Breast epithelium (tissue), 4 donors: ENCODE measurements around the gene CRYM. TPM values are rescaled to one million over a fixed set of nuclear protein-coding genes. Genes with fewer than 3 reads are reported as not detected.

Experiments used
- DNase-seq, 2 donors: peaks; one replicate each; pipeline ENCODE4 v3.0.0-alpha.2; 2019; ENCODE audit warnings: low spot score in 2 of 2
- H3K27ac ChIP-seq, 2 donors: fragments of 200-600 bp; sonication (generic) in 1 of 2; one replicate each; pipeline ENCODE4 v1.5.1; 2016 to 2019; ENCODE audit warnings: mild to moderate bottlenecking in 1 of 2
- H3K27me3 ChIP-seq, 2 donors: fragments of 200-600 bp; sonication (generic) in 1 of 2; one replicate each; pipeline versions ENCODE4 v1.5.1 to v1.6.0; 2017 to 2019; ENCODE audit warnings: control low read depth in 1 of 2, mild to moderate bottlenecking in 1 of 2
- H3K36me3 ChIP-seq: fragments of 200-600 bp; one replicate; pipeline ENCODE4 v1.5.1; 2019
- H3K4me1 ChIP-seq, 2 donors: fragments of 200-600 bp; sonication (generic); one replicate each; pipeline ENCODE4 v1.5.1; 2016 to 2019; ENCODE audit warnings: control low read depth in 1 of 2
- H3K4me3 ChIP-seq, 3 donors: fragments of 200-600 bp; sonication (generic); 1 replicate in 2 of 3; 2 replicates in 1 of 3; pipeline ENCODE4 v1.5.1; 2016 to 2019; ENCODE audit warnings: mild to moderate bottlenecking in 3 of 3, moderate library complexity in 2 of 3
- H3K9me3 ChIP-seq, 2 donors: fragments of 200-600 bp; sonication (generic) in 1 of 2; one replicate each; pipeline ENCODE4 v1.5.1; 2016 to 2019; ENCODE audit warnings: control low read depth in 1 of 2
- POLR2A ChIP-seq: fragments of 450-650 bp; IDR thresholded peaks from one replicate; pipeline ENCODE4 v1.6.1; 2016; ENCODE audit warnings: antibody characterized with exemption, mild to moderate bottlenecking, moderate library complexity
- POLR2AphosphoS5 ChIP-seq, 3 donors: sonication (generic); formaldehyde crosslinking; IDR thresholded peaks; one replicate each; pipeline ENCODE4 v1.6.1; 2017; ENCODE audit warnings: antibody characterized with exemption in 3 of 3
- intact Hi-C: fragments of 100-400 bp; cut with DNase I; formaldehyde crosslinking; loops from one replicate; pipeline ENCODE4 v1.15.1; 2023; ENCODE audit warnings: low total_unique reads
- total RNA-seq, 3 donors: library from RNA; depleted of rRNA; stranded (reverse); fragments of >200 nt; gene quantifications; one replicate each; pipeline ENCODE4 v1.1.0, GENCODE V29; 2016
- TF ChIP-seq, protein P1 (sequence below), 3 donors: fragments of 450-650 bp; IDR thresholded peaks; one replicate each; pipeline ENCODE4 v1.5.1; 2016 to 2017; ENCODE audit warnings: antibody characterized with exemption in 3 of 3, mild to moderate bottlenecking in 3 of 3, moderate library complexity in 3 of 3

Gene CRYM
- total RNA-seq, 3 donors from 2014 or later = 0.98 to 5.0 (median 2.6) TPM

- H3K27ac ChIP-seq = no peak overlapping the region
- DNase-seq = no peak
- H3K4me3 ChIP-seq = no peak overlapping the region
- no peaks in the 10 kb centered on the region for H3K27me3 ChIP-seq
- H3K4me1 ChIP-seq = no peaks in the 10 kb centered on the region
- H3K9me3 ChIP-seq = no peaks in the 10 kb centered on the region
- TF ChIP-seq POLR2A = no peak
- TF ChIP-seq POLR2AphosphoS5 (IDR thresholded peaks at IDR 0.05) = no peak
- TF ChIP-seq, protein P1, sequence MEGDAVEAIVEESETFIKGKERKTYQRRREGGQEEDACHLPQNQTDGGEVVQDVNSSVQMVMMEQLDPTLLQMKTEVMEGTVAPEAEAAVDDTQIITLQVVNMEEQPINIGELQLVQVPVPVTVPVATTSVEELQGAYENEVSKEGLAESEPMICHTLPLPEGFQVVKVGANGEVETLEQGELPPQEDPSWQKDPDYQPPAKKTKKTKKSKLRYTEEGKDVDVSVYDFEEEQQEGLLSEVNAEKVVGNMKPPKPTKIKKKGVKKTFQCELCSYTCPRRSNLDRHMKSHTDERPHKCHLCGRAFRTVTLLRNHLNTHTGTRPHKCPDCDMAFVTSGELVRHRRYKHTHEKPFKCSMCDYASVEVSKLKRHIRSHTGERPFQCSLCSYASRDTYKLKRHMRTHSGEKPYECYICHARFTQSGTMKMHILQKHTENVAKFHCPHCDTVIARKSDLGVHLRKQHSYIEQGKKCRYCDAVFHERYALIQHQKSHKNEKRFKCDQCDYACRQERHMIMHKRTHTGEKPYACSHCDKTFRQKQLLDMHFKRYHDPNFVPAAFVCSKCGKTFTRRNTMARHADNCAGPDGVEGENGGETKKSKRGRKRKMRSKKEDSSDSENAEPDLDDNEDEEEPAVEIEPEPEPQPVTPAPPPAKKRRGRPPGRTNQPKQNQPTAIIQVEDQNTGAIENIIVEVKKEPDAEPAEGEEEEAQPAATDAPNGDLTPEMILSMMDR (IDR thresholded peaks at IDR 0.05) = no peak
- intact Hi-C loops = no loop called here
- no peaks in the 10 kb centered on the region for H3K36me3 ChIP-seq
Measured at GRCh38 chr16:21223787-21224186, 54.3 kb downstream of the CRYM start.

DNA sequence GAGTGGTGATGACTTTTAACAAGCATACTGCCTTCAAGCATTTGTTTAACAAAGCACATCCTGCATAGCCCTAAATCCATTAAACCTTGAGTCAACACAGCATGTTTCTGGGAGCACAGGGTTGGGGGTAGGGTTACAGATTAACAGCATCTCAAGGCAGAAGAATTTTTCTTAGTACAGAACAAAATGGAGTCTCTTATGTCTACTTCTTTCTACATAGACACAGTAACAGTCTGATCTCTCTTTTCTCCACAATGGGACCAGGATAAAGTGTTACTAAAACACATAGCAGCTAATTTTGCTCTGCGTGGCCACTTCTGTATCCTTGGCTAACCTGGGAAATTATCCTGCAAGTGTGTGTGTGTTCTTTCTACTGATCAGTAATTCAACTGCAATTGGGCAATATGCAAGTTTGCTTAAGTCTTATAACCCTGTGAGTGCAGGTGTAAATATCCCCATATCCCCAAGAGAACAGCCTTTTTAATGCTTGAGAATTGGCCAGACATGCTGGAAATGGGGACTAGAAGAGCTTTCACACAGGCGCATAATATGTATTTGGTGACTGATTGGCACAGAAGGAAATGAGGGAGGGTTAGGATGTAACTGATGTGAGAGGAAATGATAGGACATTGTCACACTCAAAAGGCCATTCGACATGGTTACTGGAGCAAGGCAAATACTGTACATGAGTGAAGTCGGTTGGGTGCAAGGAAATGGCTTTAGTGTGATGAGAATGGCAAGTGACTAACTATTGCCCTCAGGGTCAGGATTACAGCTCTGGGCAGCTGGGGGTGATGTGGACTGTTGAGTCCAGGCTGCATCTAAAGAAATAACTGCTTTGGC is 55.4 kb downstream of the CRYM start:
- Histone ChIP-seq H3K9me3 (no peaks in the 10 kb centered on the region), H3K36me3 (no peaks in the 10 kb centered on the region), H3K27me3 (no peaks in the 10 kb centered on the region), H3K4me3 (no peak overlapping the region), H3K4me1 (no peaks in the 10 kb centered on the region), H3K27ac (no peak overlapping the region)
- DNase-seq = no peak
- intact Hi-C loops = no loop called here
- TF ChIP-seq POLR2AphosphoS5 (IDR thresholded peaks at IDR 0.05) (no peak), POLR2A (no peak)
- TF ChIP-seq, protein P1 (IDR thresholded peaks at IDR 0.05) = no peak

DNA sequence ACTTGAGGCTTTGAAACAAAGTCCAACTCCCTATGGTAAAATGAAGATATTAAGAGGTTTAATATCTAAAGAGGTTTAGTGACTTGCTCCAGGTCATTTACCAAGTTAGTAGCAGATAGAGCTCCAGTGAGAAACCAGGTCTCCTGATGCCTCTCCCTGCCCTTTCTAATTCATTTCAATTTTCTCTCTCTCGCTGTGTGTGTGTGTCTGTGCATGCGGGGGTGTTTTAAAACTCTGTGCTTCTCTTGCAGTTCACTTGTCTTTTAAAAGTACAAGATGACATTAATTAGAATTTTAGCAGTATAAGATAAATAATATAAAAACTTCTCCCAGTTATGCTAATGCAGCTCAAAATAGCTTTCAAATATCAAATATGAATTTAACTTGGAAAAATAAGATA is 58.5 kb downstream of the CRYM start:
- H3K36me3 ChIP-seq = no peaks in the 10 kb centered on the region
- TF ChIP-seq, protein P1 (IDR thresholded peaks at IDR 0.05) = no peak
- TF ChIP-seq POLR2A = no peak
- TF ChIP-seq POLR2AphosphoS5 (IDR thresholded peaks at IDR 0.05) = no peak
- H3K4me3 ChIP-seq = no peak overlapping the region
- no peaks in the 10 kb centered on the region for H3K27me3 ChIP-seq
- no peak for DNase-seq
- no peaks in the 10 kb centered on the region for H3K4me1 ChIP-seq
- no peak overlapping the region for H3K27ac ChIP-seq
- no peaks in the 10 kb centered on the region for H3K9me3 ChIP-seq
- intact Hi-C loops = no loop called here

- TF ChIP-seq, protein P1 (IDR thresholded peaks at IDR 0.05) = no peak
- TF ChIP-seq POLR2A (no peak), POLR2AphosphoS5 (IDR thresholded peaks at IDR 0.05) (no peak)
- no peaks in the 10 kb centered on the region for H3K9me3 ChIP-seq
- no peak overlapping the region for H3K27ac ChIP-seq
- H3K36me3 ChIP-seq = no peaks in the 10 kb centered on the region
- H3K27me3 ChIP-seq = no peaks in the 10 kb centered on the region
- no peaks in the 10 kb centered on the region for H3K4me1 ChIP-seq
- no peak for DNase-seq
- intact Hi-C loops = no loop called here
- no peak overlapping the region for H3K4me3 ChIP-seq
Measured at GRCh38 chr16:21218153-21218552, 59.9 kb downstream of the CRYM start.

GRCh38 chr16:21217121-21217520 is 61.0 kb downstream of the CRYM start:
- no peak overlapping the region for H3K27ac ChIP-seq
- H3K36me3 ChIP-seq = no peaks in the 10 kb centered on the region
- H3K27me3 ChIP-seq = no peaks in the 10 kb centered on the region
- no peak overlapping the region for H3K4me3 ChIP-seq
- intact Hi-C loops = no loop called here
- DNase-seq = no peak
- no peaks in the 10 kb centered on the region for H3K4me1 ChIP-seq
- TF ChIP-seq, protein P1 (IDR thresholded peaks at IDR 0.05) = no peak
- TF ChIP-seq POLR2A (no peak), POLR2AphosphoS5 (IDR thresholded peaks at IDR 0.05) (no peak)
- H3K9me3 ChIP-seq = no peaks in the 10 kb centered on the region
